Activated T-helper 2 cell treated with anti-CD3 and anti-CD28 coated beads, Interferon-gamma antibody, Interleukin-2, Interleukin-4, amounts not matched to agents 10 μg/mL and 5 μg/mL and 100 μg/mL, durations not matched to agents 14 hours and 24 hours and 36 hours (primary cell): Measurements from ENCODE around the gene SCAMP1. TPM values are rescaled to one million over a fixed set of nuclear protein-coding genes. Genes with fewer than 3 reads are reported as not detected.

Experiments used
- DNase-seq: peaks from one replicate; pipeline ENCODE4 v3.0.0; 2021; ENCODE audit warnings: low spot score
- H3K27ac Mint-ChIP-seq: one replicate; pipeline ENCODE4 v1.8.0; 2021; ENCODE audit warnings: mixed read lengths
- H3K27me3 Mint-ChIP-seq: one replicate; pipeline ENCODE4 v1.8.0; 2021; ENCODE audit warnings: low read depth, mixed read lengths
- H3K36me3 Mint-ChIP-seq: one replicate; pipeline ENCODE4 v1.8.0; 2021; ENCODE audit warnings: low read depth, mixed read lengths
- H3K4me1 Mint-ChIP-seq: one replicate; pipeline ENCODE4 v1.8.0; 2021; ENCODE audit warnings: low read depth, mixed read lengths
- H3K4me3 Mint-ChIP-seq: one replicate; pipeline ENCODE4 v1.8.0; 2021; ENCODE audit warnings: low read depth, mild to moderate bottlenecking, moderate library complexity, mixed read lengths
- H3K9me3 Mint-ChIP-seq: one replicate; pipeline ENCODE4 v1.8.0; 2021; ENCODE audit warnings: mixed read lengths
- intact Hi-C: fragments of 100-400 bp; cut with micrococcal nuclease; formaldehyde crosslinking; loops from one replicate; pipeline ENCODE4 v1.15.1; 2023
- total RNA-seq: library from RNA; stranded (reverse); gene quantifications from 2 replicates; pipeline ENCODE4 v1.2.3, GENCODE V29; 2022

Gene SCAMP1
- total RNA-seq, 1 donor from 2014 or later = 17.1 TPM

DNA sequence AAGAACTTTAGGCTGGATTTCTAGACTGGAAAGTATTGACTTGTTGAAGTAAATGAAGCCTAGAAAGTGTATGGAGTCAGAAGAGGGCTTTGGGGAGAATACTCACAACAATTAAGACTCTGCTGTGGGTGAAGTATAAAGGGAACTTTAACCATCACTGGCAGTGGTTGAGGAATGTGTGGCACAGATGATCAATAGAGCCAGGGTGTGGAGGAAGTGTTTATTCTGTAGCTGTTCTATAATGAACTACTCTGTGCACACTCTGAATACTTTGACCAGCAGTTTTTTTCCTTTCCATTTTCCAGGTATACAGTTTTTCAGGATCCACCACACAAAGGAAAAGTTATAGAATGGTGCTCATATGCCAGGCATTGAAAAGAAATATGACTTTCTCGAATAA is 106.7 kb downstream of the SCAMP1 start:
- Mint-ChIP-seq H3K27me3 (no peaks in the 10 kb centered on the region), H3K36me3 (peaks cover 9% of the 10 kb centered on the region), H3K4me3 (no peak overlapping the region), H3K4me1 (no peaks in the 10 kb centered on the region), H3K27ac (no peak overlapping the region), H3K9me3 (no peaks in the 10 kb centered on the region)
- no peak for DNase-seq
- intact Hi-C loops = no loop called here

DNA sequence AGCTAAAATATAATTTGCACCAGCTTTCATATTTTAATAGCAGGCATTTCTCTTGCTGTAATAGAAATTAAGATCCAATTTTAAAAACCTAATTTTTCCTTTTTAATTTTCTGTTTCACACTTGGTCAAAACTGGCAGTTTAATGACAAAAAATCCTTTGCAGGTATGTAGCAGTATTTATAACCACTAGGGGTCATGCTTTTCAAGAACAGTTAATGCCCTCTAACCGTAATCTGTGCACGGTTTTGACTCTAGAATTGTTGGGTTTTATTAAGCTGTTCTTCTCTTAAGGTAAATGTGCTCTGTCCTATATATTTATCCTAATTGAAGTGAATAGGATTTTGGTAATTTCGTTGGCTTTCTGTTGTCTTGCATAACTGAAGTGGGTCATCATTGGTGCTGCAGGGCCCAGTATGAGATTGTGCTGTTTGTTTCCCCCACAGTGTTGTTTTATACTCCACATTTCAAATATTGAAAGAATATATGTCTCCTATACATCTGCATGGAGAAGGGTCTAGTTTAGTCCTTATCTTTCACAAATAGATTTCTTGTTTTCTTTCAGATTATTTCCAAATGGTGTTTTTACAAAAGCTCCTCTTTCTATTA is 107.4 kb downstream of the SCAMP1 start:
- Mint-ChIP-seq H3K27ac (no peak overlapping the region), H3K36me3 (peaks cover 8% of the 10 kb centered on the region), H3K9me3 (no peaks in the 10 kb centered on the region), H3K27me3 (no peaks in the 10 kb centered on the region), H3K4me3 (no peak overlapping the region), H3K4me1 (no peaks in the 10 kb centered on the region)
- no peak for DNase-seq
- intact Hi-C loops = no loop called here

DNA sequence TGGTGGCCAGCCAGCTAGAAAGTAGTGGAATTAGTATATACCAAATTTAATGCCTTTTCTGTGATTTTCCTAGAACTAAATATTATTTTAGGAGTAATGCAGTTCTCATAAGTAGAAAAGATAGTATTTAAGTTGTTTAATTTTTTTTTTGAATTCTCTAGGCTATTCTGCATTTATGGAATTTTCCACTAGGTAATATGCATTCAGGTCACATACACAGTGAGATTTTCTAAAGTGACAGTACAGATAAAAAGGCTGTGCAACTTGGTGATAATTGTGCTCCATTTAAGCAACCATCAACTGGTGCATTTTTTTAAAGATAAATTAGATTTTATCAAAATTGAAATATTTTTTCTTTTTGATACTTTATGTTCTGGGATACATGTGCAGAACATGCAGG is 111.5 kb downstream of the SCAMP1 start:
- H3K9me3 Mint-ChIP-seq = no peaks in the 10 kb centered on the region
- H3K4me1 Mint-ChIP-seq = no peaks in the 10 kb centered on the region
- H3K4me3 Mint-ChIP-seq = no peak overlapping the region
- no peaks in the 10 kb centered on the region for H3K36me3 Mint-ChIP-seq
- no peaks in the 10 kb centered on the region for H3K27me3 Mint-ChIP-seq
- intact Hi-C loops = no loop called here
- H3K27ac Mint-ChIP-seq = no peak overlapping the region
- no peak for DNase-seq

GRCh38 chr5:78472469-78473106 is 112.2 kb downstream of the SCAMP1 start:
- H3K27me3 Mint-ChIP-seq = no peaks in the 10 kb centered on the region
- H3K9me3 Mint-ChIP-seq = no peaks in the 10 kb centered on the region
- intact Hi-C loops = no loop called here
- H3K4me3 Mint-ChIP-seq = no peak overlapping the region
- no peaks in the 10 kb centered on the region for H3K4me1 Mint-ChIP-seq
- no peak for DNase-seq
- H3K36me3 Mint-ChIP-seq = no peaks in the 10 kb centered on the region
- H3K27ac Mint-ChIP-seq = no peak overlapping the region

DNA sequence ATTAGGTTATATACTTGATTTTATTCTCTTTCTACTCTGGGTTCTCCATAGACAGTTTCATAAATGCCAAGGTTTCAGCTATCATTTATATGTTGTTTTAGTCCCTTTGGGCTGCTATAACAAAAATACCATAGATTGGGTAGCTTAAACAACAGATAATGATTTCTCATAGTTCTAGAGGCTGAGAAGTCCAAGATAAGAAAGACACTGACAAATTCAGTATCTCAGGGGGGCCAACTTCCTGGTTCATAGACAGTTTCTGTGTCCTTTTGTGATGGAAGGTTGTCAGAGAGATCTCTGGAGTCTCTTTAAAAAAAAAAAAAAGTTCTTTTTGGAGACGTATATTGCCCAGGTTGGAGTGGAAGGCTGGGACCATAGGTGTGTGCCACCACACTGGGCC is 113.3 kb downstream of the SCAMP1 start:
- H3K36me3 Mint-ChIP-seq = no peaks in the 10 kb centered on the region
- no peak overlapping the region for H3K27ac Mint-ChIP-seq

GRCh38 chr5:78475370-78475769 is 115.0 kb downstream of the SCAMP1 start:
- no peak overlapping the region for H3K27ac Mint-ChIP-seq
- intact Hi-C loops = no loop called here
- no peaks in the 10 kb centered on the region for H3K36me3 Mint-ChIP-seq

More for the DNA sequence above, 113.3 kb downstream of the SCAMP1 start:
- Mint-ChIP-seq H3K4me1 (no peaks in the 10 kb centered on the region), H3K4me3 (no peak overlapping the region), H3K9me3 (no peaks in the 10 kb centered on the region), H3K27me3 (no peaks in the 10 kb centered on the region)
- DNase-seq = no peak
- intact Hi-C loops = no loop called here

GRCh38 chr5:78476795-78477194 is 116.4 kb downstream of the SCAMP1 start:
- Mint-ChIP-seq H3K4me3 (no peak overlapping the region), H3K27me3 (no peaks in the 10 kb centered on the region), H3K27ac (no peak overlapping the region), H3K9me3 (no peaks in the 10 kb centered on the region), H3K36me3 (no peaks in the 10 kb centered on the region), H3K4me1 (no peaks in the 10 kb centered on the region)
- no peak for DNase-seq
- intact Hi-C loops = no loop called here

More at GRCh38 chr5:78475370-78475769, 115.0 kb downstream of the SCAMP1 start:
- Mint-ChIP-seq H3K9me3 (no peaks in the 10 kb centered on the region), H3K4me1 (no peaks in the 10 kb centered on the region), H3K27me3 (no peaks in the 10 kb centered on the region), H3K4me3 (no peak overlapping the region)
- DNase-seq = no peak

DNA sequence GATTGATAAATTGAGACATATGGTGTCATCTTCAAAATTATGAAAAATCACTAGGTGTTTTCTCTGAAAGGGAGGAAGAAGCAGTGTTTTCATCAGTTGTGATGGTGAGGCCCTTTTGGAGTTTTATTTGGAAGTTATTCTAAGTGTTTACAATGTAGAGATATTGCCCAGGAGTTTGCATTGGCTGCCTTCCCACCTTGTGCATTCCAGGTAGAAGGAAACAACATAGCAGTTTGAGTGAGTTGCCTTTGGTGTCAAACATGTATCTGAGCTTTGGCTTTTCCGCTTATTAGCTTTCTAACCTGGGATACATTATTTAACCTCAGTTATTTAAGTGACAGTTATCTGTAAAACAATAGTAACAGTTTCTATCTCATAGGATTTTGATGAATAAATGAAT is 122.5 kb downstream of the SCAMP1 start:
- Mint-ChIP-seq H3K36me3 (no peaks in the 10 kb centered on the region), H3K4me1 (peaks cover 15% of the 10 kb centered on the region), H3K4me3 (no peak overlapping the region), H3K27me3 (no peaks in the 10 kb centered on the region), H3K27ac (no peak overlapping the region), H3K9me3 (no peaks in the 10 kb centered on the region)
- intact Hi-C loops = no loop called here
- no peak for DNase-seq

DNA sequence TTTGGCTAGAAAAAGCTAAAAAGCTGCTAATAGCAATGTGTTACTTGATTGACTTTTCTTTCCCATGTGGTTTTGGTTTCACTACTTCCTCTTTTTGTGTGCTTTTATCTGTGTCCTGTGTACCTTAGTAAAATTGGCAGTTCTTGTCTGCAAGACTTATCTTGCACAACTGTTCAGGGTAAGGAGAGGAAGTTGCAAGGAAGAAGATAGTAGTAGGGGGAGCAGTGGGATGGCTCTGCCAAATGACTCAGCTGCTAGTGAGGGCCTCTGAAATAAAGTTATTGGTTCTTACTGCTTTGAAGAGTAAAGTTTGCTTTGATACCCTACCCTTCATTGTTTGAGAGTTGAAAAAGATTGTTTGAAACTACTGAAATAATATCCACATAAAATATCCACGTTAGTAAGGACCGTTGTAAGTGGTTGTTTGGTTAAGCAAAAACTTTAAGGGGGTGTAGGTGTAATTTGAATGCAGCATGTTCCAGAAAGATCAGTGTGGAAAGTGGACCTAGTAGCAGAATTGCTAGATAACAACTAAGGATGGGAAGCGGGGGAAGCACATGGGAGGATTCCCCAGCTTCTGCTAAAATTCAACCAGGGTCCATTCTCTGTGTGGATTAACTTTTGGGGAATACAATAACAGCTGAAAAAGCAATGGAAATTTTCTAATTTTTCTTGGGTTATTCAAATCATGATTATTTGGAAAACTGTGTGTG is 123.5 kb downstream of the SCAMP1 start:
- Mint-ChIP-seq H3K4me1 (peaks cover 15% of the 10 kb centered on the region), H3K27ac (no peak overlapping the region)
- intact Hi-C loops = no loop called here

DNA sequence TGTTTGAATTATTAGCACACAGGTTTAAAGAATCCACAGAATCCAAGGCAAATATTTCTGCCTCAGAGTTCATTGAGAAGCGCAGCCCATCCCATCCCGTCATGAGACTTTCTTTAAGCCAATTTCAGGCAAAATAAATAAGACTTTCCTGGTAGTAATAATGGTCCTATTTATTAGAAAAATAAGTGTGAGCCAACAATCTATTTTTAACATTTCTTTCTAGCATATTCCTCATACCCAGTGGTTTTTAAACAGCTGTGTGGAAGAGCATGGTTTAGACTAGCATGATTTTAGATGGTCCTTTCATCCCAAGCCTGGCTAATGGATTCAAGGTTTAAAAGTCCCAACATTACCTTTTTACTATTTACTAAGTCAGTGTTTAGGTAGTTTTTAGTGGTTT is 125.8 kb downstream of the SCAMP1 start:
- Mint-ChIP-seq H3K9me3 (no peaks in the 10 kb centered on the region), H3K27me3 (no peaks in the 10 kb centered on the region), H3K4me1 (peaks cover 15% of the 10 kb centered on the region), H3K27ac (no peak overlapping the region), H3K4me3 (no peak overlapping the region), H3K36me3 (no peaks in the 10 kb centered on the region)
- intact Hi-C loops = no loop called here
- DNase-seq = no peak

More for the DNA sequence above, 123.5 kb downstream of the SCAMP1 start:
- Mint-ChIP-seq H3K36me3 (no peaks in the 10 kb centered on the region), H3K27me3 (no peaks in the 10 kb centered on the region), H3K9me3 (no peaks in the 10 kb centered on the region), H3K4me3 (no peak overlapping the region)
- DNase-seq = no peak

DNA sequence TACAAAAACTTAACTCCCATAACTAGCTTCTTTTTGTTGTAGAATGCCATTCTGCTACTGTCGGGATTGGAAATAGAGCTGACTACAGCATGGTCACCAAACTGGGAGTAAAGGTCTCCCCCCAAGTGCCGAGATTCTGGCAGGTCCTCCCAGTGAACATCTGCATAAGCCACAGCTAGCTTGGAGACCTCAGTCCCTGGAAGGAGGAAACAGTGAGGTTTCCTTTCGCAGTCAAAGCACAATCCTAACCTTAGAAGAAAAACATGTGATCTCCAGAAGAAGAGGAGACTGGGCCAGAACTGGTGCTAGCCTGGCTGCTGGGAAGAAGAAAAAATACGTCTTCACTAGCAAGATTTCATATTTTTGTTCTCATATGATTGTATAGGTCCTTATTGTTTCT is 127.4 kb downstream of the SCAMP1 start:
- no peaks in the 10 kb centered on the region for H3K9me3 Mint-ChIP-seq
- no peak for DNase-seq
- H3K4me3 Mint-ChIP-seq = no peak overlapping the region
- H3K4me1 Mint-ChIP-seq = peaks cover 15% of the 10 kb centered on the region
- H3K27me3 Mint-ChIP-seq = no peaks in the 10 kb centered on the region
- no peaks in the 10 kb centered on the region for H3K36me3 Mint-ChIP-seq
- H3K27ac Mint-ChIP-seq = no peak overlapping the region
- intact Hi-C loops = no loop called here

DNA sequence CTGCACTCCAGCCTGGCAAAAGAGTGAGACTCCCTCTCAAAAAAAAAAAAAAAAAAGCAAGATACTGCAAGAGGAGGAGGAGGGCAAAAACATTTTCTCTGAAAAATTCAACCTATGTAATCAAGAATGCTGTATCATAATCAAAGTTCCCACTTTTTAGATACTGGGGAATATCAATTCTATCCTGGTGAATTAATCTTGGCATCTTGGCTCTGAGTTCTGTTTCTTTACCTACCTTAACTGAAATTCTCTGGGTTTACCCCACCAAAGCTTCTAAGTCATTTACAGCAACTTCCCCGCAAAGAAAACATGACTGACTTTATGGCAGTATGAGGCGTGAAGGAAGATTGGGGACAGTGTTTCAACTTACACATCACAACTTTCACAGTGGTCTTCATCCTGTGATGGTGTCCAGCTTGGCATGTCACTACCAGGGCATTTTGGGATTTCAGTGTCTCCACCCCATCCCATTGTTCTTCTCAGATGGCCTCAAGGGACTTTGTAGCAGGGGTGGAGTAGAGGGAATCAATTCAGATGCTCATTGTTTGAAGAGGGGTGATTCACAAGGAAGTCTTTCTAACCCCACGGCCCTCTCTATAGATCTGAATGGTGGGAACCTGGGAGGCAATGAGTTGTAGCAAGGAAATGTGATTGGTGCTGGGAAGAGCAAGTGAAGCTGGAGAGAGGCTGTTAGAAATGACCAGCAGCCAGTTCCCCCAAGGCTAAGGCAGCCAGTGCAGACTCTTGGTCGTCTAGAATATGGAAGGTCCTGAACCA is 130.5 kb downstream of the SCAMP1 start:
- no peak overlapping the region for H3K4me3 Mint-ChIP-seq
- DNase-seq = no peak
- H3K4me1 Mint-ChIP-seq = peaks cover 1% of the 10 kb centered on the region
- no peaks in the 10 kb centered on the region for H3K36me3 Mint-ChIP-seq
- intact Hi-C loops = no loop called here
- no peak overlapping the region for H3K27ac Mint-ChIP-seq
- H3K27me3 Mint-ChIP-seq = no peaks in the 10 kb centered on the region
- no peaks in the 10 kb centered on the region for H3K9me3 Mint-ChIP-seq

- intact Hi-C loops = no loop called here
- DNase-seq = no peak
- Mint-ChIP-seq H3K27ac (no peak overlapping the region), H3K9me3 (no peaks in the 10 kb centered on the region), H3K27me3 (no peaks in the 10 kb centered on the region), H3K4me1 (peaks cover 2% of the 10 kb centered on the region), H3K4me3 (no peak overlapping the region), H3K36me3 (no peaks in the 10 kb centered on the region)
Observed at GRCh38 chr5:78492224-78492623, 131.8 kb downstream of the SCAMP1 start.
